GM19467 (cell line): ENCODE data around the gene ATP2B3.

Source experiments
- ATAC-seq: cut with Tn5 transposase; IDR thresholded peaks from one replicate; pipeline ENCODE4 v1.9.1; 2021; ENCODE audit warnings: mild to moderate bottlenecking, moderate library complexity; ENCODE audit not compliant: unreplicated experiment

ATP2B3 gene

DNA sequence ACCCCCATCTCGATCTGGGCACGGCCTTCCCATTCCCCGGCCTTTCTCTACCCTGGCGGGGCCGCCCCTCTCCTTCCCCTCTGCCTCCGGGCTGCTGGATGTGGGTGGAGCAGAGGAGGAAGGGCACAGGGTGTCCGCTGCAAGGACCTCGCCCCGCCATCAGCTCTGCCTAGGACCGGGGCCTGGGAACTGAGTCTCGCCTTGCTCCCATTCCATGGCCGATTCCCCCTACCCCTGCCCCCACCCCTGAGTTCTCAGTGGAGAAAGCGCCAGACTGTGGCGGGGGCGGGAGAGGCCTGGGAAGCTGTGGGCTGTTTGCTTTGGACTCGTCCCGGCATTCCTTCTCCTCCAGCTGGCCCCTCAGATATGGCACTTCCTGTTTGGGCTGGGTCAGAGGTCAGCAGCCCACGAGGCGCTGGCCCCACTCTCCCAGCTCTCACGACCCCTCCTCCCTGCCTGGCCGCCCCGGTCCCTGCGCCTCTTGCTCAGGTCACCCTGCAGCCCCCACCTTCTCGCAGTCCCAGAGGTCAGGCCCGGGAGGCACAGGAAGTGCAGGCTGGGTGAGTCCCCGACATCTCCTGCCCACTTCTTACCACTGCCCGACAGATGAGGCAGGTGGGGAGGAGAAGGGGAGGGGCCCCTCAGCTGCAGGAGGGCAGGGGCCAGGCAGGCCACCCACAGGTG is 29.1 kb upstream of the ATP2B3 start:
- no peak for ATAC-seq

DNA sequence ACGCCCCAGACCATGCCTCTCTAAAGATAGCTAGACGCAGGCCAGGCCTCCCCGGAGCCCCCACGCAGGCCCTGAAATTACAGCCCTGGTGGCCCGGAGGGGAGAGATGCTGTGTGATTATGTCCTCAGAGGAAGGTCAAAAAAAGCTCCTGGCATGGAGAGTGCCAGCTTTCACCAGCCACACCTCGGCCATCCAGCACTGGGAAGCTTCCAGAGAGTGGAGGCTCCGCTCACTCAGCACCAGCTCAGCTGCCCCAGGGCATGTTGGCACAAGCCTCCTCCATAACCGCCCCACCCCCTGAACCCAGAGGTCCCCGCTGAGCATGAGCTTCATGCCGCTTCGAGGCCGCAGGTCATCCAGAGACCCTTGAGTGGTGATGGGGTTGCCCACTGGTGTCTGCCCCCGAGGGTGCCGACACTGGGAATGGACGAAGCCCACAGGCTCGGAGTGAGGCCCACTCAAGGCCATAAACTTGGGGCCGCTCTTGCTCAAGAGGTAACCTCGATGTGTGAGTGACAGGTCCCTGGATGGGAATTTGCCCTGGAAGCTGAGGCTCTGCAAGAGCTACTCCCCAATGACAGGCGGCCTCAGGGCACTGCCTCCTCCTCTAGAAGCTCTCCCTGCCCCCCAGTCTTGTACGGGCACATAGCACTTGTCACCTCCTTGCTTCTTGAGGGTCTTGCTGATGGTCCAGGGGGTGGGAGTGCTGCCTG is 27.1 kb upstream of the ATP2B3 start:
- ATAC-seq: no peak

DNA sequence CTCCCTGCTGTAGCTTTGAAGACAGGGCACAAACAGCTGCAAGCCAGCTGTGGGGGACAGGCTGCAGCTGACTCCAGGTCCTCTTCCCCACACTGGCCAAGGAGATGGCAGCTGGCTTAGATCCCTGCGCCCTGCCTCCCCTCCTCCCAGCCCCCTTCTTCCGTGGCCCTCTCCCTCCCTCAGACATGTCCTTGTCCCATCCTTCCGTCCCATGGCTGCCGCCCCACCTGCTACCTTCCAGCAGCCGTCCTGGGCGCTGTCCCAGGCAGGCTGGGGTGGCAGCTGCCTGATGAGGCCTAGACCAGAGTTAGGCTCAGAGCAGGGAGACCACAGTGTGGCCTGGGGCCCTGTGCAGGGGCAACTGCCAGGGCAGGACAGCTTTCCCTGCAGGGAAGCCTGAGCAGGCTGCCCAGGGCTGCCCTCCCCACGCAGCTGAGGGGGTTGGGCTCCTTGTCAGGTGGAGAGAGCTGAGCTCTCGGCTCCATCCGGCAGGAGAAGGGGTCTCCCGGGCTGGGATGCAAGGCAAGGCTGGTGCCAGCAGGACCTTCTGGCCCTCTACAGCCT is 26.0 kb upstream of the ATP2B3 start:
- no peak for ATAC-seq

DNA sequence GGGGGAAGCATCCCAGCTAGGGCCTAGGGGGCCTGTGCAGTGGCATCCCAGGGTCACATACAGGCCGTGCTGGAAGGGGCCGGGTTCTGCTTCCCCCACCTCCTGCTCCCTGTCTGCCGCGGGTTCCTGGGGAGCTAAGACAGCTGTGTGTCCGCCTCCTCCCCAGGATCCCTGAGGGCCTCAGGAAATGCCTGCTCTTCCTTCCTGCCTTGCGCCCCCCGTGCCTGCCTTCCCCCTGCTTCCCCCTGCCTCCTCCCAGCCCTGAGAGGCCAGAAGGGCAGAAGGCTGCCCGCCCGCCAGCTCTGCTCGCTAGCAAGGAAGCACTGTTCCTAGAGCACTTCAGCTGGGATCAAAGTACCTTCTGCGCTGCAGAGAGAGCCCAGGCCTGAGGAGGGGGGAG is 25.5 kb upstream of the ATP2B3 start:
- no peak for ATAC-seq

DNA sequence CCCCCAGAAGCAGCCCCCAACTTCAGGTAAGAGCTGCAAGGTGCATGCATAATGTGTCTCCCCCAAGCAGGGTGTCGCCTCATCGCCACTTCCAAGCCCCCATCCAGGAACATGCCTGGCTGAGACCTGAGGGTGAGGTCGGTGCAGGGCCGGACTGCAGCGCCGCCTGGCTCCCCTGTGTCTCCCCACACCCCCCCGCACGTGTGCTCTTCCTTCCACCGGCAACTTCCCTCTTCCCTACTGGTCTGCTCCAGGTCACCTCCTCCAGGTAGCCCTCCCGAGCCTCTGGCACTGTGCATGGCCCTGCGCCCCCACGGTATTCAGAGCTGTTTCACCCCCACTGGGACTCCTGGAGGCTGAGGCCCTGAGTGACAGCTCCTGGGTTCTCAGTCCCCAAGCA is 24.9 kb upstream of the ATP2B3 start:
- ATAC-seq: no peak

DNA sequence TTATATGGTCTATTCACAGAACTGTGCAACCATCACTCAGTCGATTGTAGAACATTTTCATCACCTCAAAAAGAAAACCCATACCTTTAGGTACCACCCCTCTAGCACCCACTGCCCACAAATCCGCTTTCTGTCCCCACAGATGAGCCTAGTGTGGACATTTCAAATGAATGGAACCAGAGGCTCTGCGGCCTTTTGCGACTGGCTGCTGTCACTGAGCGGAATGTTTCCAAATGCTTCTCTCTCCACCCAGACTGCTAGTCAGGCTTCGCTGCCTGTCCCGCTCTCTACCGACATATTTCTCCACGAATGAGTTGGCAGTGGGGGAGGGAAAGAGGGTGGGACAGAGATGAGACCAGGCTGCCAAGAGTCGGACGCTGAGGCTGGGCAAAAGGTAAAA is 24.4 kb upstream of the ATP2B3 start:
- ATAC-seq: no peak

DNA sequence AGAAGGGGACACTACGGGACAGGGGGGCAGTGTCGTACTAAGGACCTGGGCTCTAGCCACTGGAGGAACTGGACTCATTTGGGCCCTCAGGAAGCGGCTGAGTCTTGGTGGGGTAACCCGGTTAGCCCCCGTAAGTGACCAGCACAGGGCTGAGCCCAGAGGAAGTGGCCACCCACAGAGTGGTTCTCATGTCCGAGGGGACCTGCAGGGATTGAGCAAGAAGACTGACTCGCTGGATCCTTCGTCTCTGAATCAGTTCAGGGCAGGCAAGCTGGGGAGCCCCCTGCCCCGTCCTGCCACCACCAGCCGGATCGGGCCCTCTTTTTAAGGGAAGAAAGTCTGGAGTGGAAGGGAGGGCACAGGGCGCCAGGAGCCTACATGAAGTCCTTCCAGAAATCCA is 23.4 kb upstream of the ATP2B3 start:
- ATAC-seq: no peak

DNA sequence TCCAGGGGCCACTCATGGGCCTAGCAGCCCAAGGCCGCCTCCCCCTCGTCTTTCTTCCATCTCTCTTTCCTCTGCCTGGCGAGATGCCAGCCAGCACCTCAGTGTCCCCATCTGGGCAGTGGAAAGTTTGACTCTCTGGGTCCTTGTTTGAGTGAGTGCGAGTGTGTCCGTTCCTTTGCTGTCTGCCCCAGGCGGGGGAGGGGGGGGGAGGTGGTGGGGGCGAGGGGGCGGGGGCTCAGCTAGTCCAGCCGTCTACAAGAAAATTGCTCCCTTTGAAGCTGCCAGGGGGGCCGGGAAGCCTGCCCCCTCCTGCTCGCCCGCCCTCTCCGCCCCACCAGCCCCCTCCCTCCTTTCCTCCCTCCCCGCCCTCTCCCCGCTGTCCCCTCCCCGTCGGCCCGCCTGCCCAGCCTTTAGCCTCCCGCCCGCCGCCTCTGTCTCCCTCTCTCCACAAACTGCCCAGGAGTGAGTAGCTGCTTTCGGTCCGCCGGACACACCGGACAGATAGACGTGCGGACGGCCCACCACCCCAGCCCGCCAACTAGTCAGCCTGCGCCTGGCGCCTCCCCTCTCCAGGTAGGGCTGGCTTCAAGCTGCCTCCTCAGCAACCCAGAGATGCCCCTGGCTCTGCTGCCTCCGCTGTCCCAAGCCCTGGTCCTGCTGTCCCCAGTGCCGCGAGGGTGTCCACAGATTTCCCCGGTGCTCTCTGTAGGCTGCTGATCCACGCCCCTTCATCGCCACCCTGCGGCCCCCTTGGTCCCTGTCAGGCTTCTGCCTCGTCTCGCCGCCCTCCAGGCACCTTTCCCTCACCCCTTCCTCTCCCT is 22.7 kb upstream of the ATP2B3 start, which contains the start of gene BGN:
BGN (plus strand) TSS at position 440 of the 821 bp plus-strand sequence. CDS start 9,652 bp downstream, outside the sequence.
- ATAC-seq: no peak

DNA sequence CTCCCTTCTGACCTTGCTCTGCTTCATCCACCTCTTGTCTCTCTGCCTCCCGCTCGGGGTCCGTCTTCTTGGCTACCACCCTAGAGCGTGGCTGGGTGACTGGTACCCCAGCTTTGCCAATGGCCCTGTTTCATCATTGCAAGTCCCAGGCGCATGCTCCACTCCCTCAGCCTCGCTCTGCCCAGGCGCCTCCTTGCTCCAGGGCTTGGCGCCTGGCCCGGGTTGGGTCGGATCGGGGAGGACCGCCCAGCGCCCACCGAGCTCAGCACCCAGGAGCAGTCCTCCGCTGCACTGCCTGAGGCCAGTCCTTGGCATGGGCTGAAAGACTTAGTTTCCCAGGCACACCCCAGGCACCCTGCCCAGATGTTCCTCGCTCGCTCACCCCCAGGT is 22.1 kb upstream of the ATP2B3 start:
- no peak for ATAC-seq

DNA sequence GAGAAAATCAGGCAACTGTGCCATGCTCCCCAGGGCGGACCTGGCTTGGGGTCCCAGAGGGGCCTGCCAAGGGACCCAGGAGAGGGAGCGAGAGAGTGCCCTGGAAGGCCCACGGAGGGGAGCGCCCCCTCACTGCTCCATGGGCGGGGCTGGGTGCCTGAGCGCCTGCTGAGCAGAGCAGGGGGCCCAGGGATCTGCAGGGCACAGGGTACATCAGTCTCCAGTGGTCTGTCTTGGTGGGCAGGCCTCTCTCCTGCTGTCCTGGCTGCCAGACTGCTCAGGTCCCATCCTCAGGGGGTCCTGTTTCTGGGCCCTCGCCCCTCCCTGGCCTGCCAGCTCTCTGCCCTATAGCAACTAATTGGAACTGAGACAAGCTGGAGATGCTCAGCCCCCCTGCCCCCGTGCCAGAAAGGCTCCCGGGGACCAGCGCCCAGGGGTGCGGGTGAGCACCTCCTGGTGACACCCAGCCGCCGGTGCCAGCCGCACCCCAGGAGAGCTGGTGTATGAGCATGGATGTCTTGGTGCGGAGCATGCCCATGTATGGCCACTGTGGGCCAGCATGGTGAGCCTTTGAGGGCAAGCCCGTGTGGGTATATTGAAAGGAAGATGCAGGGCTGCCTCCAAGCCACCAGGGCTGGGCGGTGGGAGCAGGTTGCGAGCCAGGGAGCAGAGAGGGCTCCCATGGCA is 21.4 kb upstream of the ATP2B3 start:
- no peak for ATAC-seq

DNA sequence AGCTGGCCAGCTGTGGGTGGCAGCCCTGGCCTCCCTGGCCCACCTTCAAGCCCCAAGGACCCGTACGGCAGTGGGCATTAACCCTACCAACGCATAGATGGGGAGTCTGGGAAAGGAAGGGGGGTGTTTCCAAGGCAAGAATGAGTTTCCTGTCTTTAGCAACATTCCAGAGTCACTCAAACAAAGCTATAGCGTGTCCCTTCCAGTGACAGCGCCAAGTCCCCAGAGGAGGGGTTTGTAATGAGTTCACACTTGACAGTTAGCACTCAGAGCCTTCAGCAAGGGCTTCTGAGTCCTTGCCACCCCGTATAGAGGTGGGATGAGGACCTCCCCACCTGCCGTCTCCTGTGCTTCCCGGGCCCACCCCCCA is 20.9 kb upstream of the ATP2B3 start:
- no peak for ATAC-seq

DNA sequence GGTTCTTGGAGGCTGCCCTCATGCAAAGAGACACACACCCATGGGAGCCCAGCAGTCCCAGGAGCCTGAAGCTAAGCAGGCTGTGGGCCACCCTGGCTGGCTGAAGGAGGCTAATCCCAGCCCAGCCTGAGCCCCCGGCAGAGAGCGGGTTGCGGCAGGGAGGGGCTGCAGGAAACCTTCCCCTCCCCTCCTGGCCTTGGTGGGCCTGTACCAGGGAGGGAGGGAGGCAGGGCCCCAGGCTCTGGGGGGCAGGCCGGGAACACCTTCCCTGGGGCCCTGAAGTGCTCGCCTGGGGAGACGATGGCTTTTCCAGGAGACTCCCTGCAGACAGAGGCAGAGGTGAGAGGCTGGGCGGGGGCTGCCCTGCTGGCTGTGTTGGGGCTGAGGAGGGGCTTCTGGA is 19.0 kb upstream of the ATP2B3 start:
- no peak for ATAC-seq

DNA sequence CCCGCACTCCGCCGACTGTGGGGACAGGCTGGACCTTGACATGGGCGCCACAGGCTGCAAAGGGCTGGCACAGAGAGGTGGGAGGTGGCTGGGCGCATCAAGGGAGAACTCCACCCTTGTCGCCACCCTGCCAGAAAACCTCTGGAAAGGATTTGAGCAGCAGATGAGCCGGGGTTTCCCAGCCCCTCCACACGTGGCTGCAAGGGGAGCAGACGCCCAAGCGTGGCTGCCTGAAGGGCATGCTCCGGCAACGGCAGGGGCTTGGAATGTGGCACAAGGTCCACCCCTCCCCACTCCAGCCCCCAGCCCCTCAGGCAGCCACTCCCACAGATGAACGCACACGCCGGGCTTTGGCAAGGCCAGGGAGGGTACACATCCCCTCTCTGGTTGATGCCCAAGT is 18.1 kb upstream of the ATP2B3 start:
- no peak for ATAC-seq

DNA sequence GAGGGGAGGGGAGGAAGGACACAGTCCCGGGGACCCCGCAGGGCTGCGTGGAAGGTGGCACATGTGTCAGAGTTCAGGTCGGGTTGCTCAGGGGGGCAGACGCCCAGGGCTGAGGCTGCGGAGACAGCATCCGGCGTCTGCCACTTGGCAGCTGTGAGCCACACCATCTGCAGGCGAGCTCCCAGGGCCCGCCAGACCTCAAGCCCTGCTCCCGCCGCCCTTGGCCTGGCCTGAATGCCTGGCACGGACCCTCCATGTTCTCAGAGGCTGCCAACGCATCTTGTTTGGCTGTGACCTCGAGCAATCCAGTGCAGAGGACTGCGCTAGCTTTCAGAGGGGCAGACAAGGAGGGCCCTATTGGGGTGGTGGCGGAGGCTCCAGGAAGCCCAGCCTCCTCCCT is 17.6 kb upstream of the ATP2B3 start:
- no peak for ATAC-seq

DNA sequence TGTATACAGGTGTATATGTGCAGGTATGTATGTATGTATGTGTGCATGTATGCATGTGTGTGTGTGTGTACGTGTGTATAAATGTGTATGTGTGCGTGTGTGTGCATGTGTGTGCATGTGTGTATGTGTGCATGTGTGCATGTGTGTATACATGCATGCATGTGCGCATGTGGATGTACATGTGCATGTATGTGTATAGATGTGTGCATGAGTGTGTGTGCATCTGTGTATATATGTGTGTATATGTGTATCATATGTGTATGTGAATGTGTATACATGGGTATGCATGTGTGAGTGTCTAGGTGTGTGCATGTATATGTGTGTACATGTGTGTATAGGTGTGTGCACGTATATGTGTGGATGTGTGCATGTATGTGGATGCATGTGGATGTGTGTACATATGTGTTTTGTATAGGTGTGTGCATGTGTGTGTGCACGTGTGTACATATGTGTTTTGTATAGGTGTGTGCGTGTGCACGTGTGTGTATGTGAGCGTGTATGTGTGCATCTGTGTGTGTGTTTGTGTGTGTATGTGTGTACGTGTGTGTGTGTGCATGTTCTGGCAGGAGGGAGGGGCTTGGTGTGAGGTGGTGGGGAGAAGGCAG is 16.7 kb upstream of the ATP2B3 start:
- ATAC-seq: no peak

DNA sequence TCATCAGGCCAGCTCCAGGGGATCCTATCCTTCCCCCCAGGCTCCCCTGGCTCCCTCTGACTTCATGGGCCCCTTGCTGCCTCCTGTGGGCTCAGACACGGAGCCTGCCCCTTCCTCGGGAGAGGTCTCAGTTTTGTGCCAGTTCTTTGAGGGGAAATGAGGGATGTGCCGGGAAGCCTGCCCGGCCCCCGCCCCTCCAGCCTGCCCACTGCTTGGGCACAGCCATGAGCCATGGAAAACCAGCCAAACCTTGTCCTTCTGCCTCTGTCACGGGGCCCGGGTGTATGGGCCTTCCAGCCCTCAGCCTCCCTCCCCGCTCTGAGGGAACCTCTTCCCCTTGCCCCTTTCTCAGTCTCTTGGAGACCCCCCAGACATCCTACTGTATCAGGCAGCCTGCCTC is 15.9 kb upstream of the ATP2B3 start:
- no peak for ATAC-seq

DNA sequence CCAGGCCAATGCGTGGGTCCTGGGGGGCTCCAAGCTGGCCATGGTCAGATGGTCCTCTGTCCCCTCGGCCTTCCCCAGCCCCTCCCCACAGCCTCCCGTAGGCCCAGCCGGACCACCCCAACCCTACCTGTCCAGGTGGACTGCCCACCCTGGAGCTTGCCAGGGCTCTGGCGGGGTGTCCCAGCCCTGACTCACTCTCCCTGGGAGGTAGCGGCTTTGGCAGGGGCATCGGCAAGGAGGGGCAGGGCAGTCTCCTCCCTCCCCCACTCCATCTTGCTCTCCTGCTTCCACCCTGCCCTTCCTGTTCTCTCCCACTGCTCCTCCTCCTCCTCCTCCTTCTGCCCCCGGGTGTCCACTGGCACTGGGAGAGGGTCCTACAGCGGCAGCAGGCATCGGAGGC is 15.3 kb upstream of the ATP2B3 start:
- ATAC-seq: no peak

DNA sequence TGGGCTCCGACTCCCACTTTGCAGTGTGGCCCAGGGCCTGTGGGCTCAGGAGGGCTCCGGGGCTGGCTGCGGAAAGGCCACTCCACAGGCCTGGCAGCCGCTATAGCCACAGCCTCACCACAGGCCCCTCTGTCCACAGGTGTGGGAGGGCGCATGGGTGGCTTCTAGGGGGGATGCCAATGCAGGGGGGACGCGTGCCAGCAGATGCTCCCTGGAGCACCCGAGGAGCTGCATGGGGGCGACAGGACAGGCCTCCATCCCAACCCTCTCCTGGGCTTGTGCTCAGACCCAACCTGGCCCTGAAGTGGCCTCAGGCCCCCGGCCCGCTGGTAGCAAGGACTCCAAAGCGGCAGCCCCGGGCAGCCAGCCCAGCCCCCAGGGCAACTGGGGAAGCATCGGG is 14.6 kb upstream of the ATP2B3 start:
- no peak for ATAC-seq

DNA sequence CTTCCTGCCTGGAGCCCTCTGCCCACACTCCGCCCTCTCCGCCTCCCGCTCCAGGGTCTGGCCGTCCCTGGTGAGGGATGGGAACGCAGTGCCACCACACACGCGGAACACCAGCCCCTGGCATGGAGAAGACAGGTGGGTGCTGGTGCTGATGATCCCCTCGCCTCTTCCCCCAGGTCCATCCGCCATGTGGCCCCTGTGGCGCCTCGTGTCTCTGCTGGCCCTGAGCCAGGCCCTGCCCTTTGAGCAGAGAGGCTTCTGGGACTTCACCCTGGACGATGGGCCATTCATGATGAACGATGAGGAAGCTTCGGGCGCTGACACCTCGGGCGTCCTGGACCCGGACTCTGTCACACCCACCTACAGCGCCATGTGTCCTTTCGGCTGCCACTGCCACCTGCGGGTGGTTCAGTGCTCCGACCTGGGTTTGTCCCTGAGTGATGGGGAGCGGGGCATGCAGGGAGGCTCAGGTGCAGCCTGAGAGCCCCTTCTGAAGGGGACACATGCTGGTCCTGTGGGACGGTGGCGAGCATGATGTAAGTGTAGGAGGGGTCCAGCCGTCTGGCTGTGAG is 12.9 kb upstream of the ATP2B3 start:
- no peak for ATAC-seq

DNA sequence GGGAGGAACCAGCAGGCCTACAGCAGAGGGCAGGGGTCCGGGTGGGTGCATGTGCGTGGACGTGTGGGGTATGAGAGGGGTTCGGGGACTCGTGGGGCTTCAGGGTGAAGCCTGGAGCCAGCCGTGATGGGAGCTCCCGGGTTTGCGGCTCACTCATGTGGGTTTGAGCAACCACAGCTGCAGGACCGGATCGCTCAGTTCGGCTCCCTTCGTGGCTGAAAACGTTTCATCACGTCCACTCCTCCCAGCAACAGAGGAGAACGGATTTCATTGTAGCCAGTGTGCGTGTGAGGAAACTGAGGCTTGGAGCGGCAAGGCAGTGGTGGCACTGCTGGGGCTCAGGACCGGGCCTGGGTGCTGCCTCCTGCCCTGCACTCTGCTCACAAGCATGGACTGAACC is 12.1 kb upstream of the ATP2B3 start:
- no peak for ATAC-seq
